Subcutaneous adipose tissue (tissue), 4 donors: ENCODE data around the gene ADD2. TPM values are rescaled to one million over a fixed set of nuclear protein-coding genes. Genes with fewer than 3 reads are reported as not detected.

ENCODE experiments used
- total RNA-seq, 4 donors: library from RNA; depleted of rRNA; stranded (reverse); fragments of >200 nt; gene quantifications; one replicate each; pipeline ENCODE4 v1.1.0, GENCODE V29; 2016
- TF ChIP-seq, protein P1 (sequence below): fragments of 450-650 bp; IDR thresholded peaks from one replicate; pipeline ENCODE4 v1.5.1; 2016; ENCODE audit warnings: low read depth, mild to moderate bottlenecking, control low read depth, antibody characterized with exemption, moderate library complexity

ADD2 gene
- total RNA-seq, 4 donors from 2014 or later = 0.75 to 2.9 (median 1.3) TPM

- TF ChIP-seq, protein P1, sequence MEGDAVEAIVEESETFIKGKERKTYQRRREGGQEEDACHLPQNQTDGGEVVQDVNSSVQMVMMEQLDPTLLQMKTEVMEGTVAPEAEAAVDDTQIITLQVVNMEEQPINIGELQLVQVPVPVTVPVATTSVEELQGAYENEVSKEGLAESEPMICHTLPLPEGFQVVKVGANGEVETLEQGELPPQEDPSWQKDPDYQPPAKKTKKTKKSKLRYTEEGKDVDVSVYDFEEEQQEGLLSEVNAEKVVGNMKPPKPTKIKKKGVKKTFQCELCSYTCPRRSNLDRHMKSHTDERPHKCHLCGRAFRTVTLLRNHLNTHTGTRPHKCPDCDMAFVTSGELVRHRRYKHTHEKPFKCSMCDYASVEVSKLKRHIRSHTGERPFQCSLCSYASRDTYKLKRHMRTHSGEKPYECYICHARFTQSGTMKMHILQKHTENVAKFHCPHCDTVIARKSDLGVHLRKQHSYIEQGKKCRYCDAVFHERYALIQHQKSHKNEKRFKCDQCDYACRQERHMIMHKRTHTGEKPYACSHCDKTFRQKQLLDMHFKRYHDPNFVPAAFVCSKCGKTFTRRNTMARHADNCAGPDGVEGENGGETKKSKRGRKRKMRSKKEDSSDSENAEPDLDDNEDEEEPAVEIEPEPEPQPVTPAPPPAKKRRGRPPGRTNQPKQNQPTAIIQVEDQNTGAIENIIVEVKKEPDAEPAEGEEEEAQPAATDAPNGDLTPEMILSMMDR = no peak
These were observed 71.9 kb downstream of the ADD2 start for GRCh38 chr2:70696142-70696541.

DNA sequence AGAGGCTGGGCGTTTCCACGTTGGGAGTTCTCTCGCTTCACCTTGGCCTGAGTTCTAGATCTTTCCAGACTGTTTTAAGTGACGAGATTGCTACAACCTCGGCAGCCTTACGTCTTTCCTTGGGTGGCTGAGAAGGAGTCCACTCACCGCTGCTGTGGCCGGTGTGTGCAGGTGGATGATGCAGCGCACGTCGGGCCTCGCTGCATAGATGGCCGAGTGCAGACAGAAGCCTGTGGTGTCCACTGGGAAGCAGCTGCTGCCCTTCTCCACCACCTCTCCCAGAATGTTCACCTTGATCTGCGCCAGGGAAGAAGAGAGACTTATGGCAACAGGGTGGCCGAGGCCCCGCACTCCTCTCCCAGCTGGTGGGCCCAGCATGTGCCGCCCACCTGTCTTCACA lies 75.7 kb downstream of the ADD2 start:
- TF ChIP-seq, protein P1 = no peak

DNA sequence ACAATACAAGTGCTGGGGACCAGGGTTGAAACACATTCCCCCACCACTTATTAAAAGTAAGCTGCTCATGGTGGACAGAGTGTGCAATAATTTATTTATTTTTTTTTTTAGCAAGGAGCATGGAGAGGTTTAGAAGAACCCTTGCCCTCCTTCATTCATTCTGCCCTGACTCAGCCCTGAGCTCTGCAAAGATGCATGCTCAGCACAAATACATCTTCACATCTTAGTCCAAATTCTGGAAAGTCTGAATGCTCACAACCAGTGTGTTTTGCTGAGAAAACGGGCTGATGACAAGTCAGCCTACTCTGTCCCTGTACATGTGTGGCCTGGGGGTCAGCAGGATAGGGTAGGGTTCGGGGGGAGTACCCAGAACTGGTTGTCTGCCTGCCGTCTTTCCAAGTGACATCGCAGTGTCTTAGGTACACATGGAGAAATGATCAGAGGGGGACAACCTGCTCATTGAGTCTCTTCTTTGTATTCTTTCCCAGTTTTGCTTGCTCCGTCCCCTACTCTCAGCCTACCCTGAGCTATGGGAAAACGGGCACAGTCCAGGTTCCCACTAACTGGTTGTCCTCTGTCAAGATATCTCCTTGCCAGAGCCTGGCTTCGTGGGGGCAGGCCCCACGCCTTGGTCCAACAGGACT lies 76.4 kb downstream of the ADD2 start:
- TF ChIP-seq, protein P1 = no peak

- TF ChIP-seq, protein P1 = no peak
These were observed 77.2 kb downstream of the ADD2 start for GRCh38 chr2:70690846-70691245.

DNA sequence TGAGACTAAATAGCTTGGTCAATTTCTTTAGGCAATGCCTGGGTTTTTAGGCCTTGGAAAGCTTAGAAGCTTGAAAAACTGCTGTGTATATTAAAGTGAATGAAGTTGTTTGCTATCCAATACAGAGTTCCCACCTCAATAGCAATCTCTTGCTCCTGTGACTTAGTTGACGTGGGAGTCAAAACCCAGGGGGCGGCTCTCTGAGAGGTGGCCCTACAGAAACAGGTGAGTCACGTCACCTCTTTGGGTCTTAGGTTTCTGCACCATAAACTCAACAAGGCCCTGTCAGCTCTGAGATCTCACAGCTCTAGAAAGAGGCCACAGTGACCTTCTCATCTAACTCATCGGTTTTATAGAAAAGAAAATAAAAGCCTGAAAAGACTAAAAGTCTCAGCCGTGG lies 79.6 kb downstream of the ADD2 start:
- TF ChIP-seq, protein P1 = no peak

DNA sequence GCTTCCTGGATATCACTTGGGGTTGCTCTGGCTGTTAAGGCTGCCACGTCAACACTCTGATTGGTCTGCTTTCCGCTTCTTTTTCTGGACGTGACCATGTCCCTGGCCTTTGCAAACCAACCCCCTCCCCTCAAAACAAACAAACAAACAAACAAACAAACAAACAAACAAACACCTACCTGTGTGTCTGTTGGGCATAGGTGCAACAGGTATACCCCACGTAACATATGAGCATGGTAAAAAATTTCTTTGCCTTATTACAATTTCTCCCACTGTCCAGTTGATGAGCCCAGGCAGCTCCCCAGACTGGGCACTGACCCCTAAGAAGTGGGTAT lies 80.6 kb downstream of the ADD2 start:
- TF ChIP-seq, protein P1 = no peak

DNA sequence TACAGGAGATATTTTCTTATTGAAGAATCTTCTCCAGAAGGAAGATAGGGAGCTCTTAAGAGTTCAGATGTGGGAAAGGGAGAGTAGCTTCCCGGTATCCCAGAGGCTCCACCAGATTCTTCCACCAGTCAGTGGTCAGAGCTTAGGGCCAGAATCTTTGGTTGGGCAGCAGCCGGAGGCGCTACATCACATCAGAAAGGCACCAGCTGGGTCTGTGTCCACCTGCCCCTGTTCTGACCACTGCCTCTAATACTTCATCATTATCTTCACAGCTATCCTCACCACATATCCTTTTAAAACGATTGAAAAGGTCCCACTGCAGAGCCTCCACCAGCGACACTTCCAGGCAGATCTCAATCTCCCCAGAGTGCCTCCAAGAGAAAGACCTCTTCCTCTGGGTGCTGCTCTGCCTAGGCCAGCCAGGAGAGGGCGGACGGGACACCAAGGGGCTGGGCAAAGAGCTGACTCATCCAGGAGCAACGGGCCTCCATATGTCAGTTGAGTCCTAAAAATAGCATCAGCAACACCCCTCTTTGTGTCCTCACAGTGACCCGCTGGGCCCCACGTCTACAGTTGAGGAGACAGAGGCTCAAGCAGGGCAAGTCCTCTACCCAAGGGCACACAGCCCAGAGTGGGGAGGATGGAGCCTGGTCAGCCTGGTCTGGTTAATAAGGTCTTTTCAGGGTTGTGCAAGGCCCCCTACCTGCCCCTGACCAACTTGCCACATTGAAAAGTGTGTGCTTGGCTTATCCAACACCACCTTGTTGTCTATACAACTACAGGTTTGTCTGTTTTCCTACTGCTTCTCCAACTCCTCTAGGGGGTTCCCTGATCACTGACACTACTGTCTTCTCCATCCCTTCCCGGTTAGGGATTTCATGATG lies 81.2 kb downstream of the ADD2 start:
- TF ChIP-seq, protein P1 = no peak
